ENCODE results near the gene YDJC. TPM values are rescaled to one million over a fixed set of nuclear protein-coding genes. Genes with fewer than 3 reads are reported as not detected.
"Not testable (repeated sequence)": the region's sequence is repeated elsewhere in the genome, so short reads cannot be mapped to it uniquely, and the experiment has no call there.

YDJC gene
- total RNA-seq, 4 donors from 2014 or later: 10.9 to 42.5 (median 16.0) TPM

- H3K36me3 ChIP-seq: no peaks in the 10 kb centered on the region
- intact Hi-C loops (cut with DNase I; ENCODE audit: low total_unique reads): no loop called here
- H3K4me1 ChIP-seq: peaks cover 0 to 8% of the 10 kb centered on the region in 2 donors
- H3K4me3 ChIP-seq: no peak overlapping the region
- no peak for TF ChIP-seq POLR2A (IDR thresholded peaks at IDR 0.05)
- TF ChIP-seq, protein P1, sequence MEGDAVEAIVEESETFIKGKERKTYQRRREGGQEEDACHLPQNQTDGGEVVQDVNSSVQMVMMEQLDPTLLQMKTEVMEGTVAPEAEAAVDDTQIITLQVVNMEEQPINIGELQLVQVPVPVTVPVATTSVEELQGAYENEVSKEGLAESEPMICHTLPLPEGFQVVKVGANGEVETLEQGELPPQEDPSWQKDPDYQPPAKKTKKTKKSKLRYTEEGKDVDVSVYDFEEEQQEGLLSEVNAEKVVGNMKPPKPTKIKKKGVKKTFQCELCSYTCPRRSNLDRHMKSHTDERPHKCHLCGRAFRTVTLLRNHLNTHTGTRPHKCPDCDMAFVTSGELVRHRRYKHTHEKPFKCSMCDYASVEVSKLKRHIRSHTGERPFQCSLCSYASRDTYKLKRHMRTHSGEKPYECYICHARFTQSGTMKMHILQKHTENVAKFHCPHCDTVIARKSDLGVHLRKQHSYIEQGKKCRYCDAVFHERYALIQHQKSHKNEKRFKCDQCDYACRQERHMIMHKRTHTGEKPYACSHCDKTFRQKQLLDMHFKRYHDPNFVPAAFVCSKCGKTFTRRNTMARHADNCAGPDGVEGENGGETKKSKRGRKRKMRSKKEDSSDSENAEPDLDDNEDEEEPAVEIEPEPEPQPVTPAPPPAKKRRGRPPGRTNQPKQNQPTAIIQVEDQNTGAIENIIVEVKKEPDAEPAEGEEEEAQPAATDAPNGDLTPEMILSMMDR (IDR thresholded peaks at IDR 0.05): no peak
- no peak overlapping the region for H3K27ac ChIP-seq
- H3K9me3 ChIP-seq: no peaks in the 10 kb centered on the region
- no peaks in the 10 kb centered on the region for H3K27me3 ChIP-seq
- DNase-seq: no peak
These were observed 9.5 kb upstream of the YDJC start for GRCh38 chr22:21639359-21639758.

- intact Hi-C loops (cut with DNase I; ENCODE audit: low total_unique reads); H3K36me3 ChIP-seq; H3K27me3 ChIP-seq; H3K9me3 ChIP-seq; DNase-seq; H3K4me3 ChIP-seq; H3K4me1 ChIP-seq; H3K27ac ChIP-seq: not testable (repeated sequence)
These were observed 7.6 kb upstream of the YDJC start for GRCh38 chr22:21637450-21637849.

DNA sequence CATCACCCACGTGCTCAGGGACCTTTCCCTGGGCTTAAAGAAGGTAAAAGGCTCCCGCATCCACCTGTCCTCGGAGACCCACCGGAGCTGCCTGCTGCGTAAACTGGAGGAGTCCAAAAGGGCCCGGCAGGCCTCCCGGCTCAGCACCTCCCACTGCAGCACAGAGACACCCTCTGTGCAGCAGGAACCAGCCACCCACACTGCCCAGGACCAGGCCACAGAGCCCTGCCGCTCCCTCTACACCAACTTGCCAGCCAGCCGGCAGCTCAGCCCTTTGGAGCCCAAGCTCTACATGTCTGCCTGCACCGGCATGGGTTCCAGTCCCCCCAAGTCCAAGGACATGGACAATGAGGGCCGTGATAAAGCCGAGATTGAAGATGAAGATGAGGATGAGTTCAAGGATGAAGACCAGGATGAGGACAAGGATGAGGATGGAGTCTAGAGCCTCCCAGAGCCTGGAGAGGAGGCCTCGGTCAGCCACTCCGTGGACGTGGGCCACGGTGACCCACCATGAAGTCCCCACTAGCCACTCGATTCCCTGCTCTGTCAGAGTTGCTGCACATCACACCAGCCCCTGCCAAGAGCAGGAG lies 6.9 kb upstream of the YDJC start:
- intact Hi-C loops (cut with DNase I; ENCODE audit: low total_unique reads): no loop called here
- TF ChIP-seq, protein P1 (IDR thresholded peaks at IDR 0.05): no peak
- no peak for TF ChIP-seq POLR2A (IDR thresholded peaks at IDR 0.05)
- no peaks in the 10 kb centered on the region for H3K9me3 ChIP-seq

DNA sequence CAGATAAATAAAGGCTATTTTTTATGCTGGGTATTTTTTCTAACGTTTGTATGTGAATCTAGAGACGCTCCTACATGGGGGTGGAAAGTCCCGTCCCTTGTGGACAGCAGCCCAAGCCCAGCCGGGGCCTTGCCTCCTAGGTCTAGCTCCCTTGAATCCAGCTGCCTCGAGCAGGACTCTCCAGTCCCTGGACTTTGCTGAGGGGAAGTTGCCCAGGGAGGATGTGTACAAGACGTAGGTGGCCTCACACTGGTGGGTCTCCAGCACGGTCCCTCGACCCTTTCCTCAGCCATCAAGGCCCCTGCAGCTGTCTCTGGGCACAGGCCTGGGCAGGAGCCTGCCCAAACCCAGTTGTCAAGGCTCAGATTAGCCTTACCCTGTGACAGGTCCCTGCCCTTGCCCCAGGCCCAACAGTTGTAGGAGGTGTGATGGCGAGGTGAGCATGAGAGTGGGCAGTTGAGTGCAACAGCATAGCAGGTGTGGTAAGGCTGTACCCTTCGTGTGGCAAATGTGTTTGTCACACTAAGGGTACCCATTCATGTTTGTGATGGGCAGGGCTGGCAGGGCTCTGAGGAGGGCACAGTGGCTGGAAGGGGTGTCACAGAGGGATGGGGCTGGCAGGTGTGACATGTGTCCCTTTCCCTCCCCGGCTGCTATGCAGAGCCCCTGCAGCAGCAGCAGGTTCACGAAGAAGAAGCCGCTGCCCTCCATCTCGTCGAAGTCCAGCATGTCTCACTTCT lies 6.1 kb upstream of the YDJC start:
- Histone ChIP-seq H3K27me3 (no peaks in the 10 kb centered on the region), H3K4me3 (no peak overlapping the region), H3K27ac (no peak overlapping the region), H3K9me3 (no peaks in the 10 kb centered on the region), H3K36me3 (no peaks in the 10 kb centered on the region), H3K4me1 (no peaks in the 10 kb centered on the region)
- no peak for DNase-seq
- intact Hi-C loops (cut with DNase I; ENCODE audit: low total_unique reads): no loop called here
- TF ChIP-seq, protein P1 (IDR thresholded peaks at IDR 0.05): no peak

More for the DNA sequence above, 6.9 kb upstream of the YDJC start:
- no peak for DNase-seq
- no peaks in the 10 kb centered on the region for H3K4me1 ChIP-seq
- H3K36me3 ChIP-seq: no peaks in the 10 kb centered on the region
- H3K27me3 ChIP-seq: no peaks in the 10 kb centered on the region
- H3K4me3 ChIP-seq: no peak overlapping the region
- H3K27ac ChIP-seq: no peak overlapping the region

DNA sequence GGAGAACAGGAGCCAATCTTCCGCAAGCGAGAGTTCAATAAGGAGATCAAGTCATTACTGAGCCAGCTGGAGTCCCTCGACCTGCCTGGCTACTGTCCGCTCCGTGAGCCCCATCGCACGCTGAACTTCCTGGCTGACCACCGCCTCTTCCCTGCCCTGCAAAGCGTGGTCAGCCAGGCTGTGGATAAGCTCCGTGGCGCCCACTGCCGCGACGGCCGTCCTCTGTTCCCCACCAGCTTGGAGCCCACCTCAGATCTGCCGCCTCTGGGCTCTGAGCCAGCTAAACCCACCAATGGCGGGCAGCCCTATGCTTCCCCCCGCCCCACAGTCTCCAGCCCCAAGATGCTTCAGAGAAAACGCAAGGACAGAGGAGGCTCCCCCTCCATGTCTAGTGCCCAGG lies 5.0 kb upstream of the YDJC start:
- no peaks in the 10 kb centered on the region for H3K36me3 ChIP-seq
- no peak overlapping the region for H3K27ac ChIP-seq
- DNase-seq: no peak
- H3K4me1 ChIP-seq: no peaks in the 10 kb centered on the region
- no peaks in the 10 kb centered on the region for H3K27me3 ChIP-seq
- no peak overlapping the region for H3K4me3 ChIP-seq
- TF ChIP-seq, protein P1 (IDR thresholded peaks at IDR 0.05): no peak
- no peak for TF ChIP-seq POLR2A (IDR thresholded peaks at IDR 0.05)
- no peaks in the 10 kb centered on the region for H3K9me3 ChIP-seq
- intact Hi-C loops (cut with DNase I; ENCODE audit: low total_unique reads): no loop called here

All from uterus (tissue), 4 donors.